GM12891 (cell line): ENCODE data around the gene ARL11.

Experiments used
- POLR2A ChIP-seq: IDR thresholded peaks from 2 replicates; pipeline ENCODE4 v1.6.1; 2011; ENCODE audit warnings: low read depth, low read length, control low read depth
- SPI1 ChIP-seq: IDR thresholded peaks from 2 replicates; pipeline ENCODE4 v1.6.1; 2011; ENCODE audit warnings: low read depth, low read length, control low read depth

DNA sequence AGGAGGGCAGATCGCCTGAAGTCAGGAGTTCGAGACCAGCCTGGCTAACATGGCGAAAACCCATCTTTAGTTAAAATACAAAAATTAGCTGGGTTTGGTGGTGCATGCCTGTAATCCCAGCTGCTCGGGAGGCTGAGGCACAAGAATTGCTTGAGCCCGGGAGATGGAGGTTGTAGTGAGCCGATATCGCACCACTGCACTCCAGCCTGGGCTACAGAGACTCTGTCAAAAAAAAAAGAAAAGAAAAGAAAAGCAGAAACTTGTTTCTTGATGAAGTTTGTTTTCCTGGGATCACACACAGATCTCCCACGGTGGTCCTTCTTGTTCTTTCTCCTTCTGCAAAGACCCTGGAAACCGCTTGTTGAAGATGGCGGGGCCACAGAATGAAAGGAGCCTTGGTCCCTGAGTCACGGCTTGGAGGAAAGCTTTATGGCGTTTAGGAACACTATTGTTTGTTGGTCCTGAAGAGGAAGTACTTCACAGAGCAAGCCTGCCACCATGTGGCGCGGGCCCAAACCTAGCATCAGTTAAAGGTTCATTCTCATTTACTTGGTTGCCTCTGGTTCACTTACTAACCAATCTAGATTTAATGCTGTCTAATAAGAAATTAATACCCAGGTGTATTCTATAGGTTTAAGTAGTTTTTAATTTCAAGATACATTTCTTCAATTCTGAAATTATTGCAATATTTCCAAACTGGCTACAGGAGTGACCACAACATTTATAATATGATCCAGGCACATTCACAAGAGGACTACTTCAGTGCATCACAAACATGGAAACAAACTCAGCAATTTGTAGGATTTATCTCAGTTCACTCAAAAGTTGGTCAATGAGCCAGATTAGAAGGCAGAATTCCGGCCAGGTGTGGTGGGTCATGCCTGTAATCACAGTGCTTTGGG lies 21.3 kb upstream of the ARL11 start:
- TF ChIP-seq POLR2A = no peak
- no peak for TF ChIP-seq SPI1
